Hepatocyte (in vitro differentiated cells): ENCODE data around the gene RPGRIP1. TPM values are rescaled to one million over a fixed set of nuclear protein-coding genes. Genes with fewer than 3 reads are reported as not detected.
A peak's percentile ranks its signal among the peaks of the same experiment; 100 is the strongest.

Source experiments
- DNase-seq: peaks from one replicate; pipeline ENCODE4 v3.0.0-alpha.2; 2016; ENCODE audit warnings: low spot score
- H2AFZ ChIP-seq: fragments of 200-600 bp; sonication (generic); 2 replicates; pipeline ENCODE4 v1.6.0; 2016; ENCODE audit warnings: antibody characterized with exemption, mild to moderate bottlenecking
- H3K27ac ChIP-seq: fragments of 200-600 bp; sonication (generic); 2 replicates; pipeline ENCODE4 v1.5.1; 2016; ENCODE audit warnings: mild to moderate bottlenecking
- H3K27me3 ChIP-seq: fragments of 200-600 bp; sonication (generic); 2 replicates; pipeline ENCODE4 v1.6.1; 2016
- H3K36me3 ChIP-seq: fragments of 200-600 bp; sonication (generic); replicated peaks from 2 replicates; pipeline ENCODE4 v1.5.1; 2016; ENCODE audit warnings: low read depth; ENCODE audit not compliant: insufficient read depth
- H3K4me1 ChIP-seq: fragments of 200-600 bp; sonication (generic); 2 replicates; pipeline ENCODE4 v1.5.1; 2016; ENCODE audit warnings: mild to moderate bottlenecking, moderate library complexity; ENCODE audit not compliant: insufficient read depth
- H3K4me2 ChIP-seq: fragments of 200-600 bp; sonication (generic); 2 replicates; pipeline ENCODE4 v1.6.0; 2016
- H3K4me3 ChIP-seq: fragments of 200-600 bp; sonication (generic); 2 replicates; pipeline ENCODE4 v1.5.1; 2016; ENCODE audit warnings: mild to moderate bottlenecking
- H3K79me2 ChIP-seq: fragments of 200-600 bp; sonication (generic); 2 replicates; pipeline ENCODE4 v1.6.0; 2017; ENCODE audit warnings: mild to moderate bottlenecking
- H3K9me2 ChIP-seq: fragments of 200-600 bp; sonication (generic); replicated peaks from 2 replicates; pipeline ENCODE4 v1.6.0; 2017; ENCODE audit warnings: mild to moderate bottlenecking; ENCODE audit not compliant: insufficient read depth
- H3K9me3 ChIP-seq: fragments of 200-600 bp; sonication (generic); 2 replicates; pipeline ENCODE4 v1.5.1; 2016; ENCODE audit warnings: low read depth, mild to moderate bottlenecking
- H4K20me1 ChIP-seq: fragments of 200-600 bp; sonication (generic); 2 replicates; pipeline ENCODE4 v1.6.0; 2016; ENCODE audit warnings: mild to moderate bottlenecking; ENCODE audit not compliant: insufficient read depth, poor library complexity, severe bottlenecking
- CTCF ChIP-seq: fragments of 200-600 bp; sonication (generic); IDR thresholded peaks from 2 replicates; pipeline ENCODE4 v1.5.1; 2016; ENCODE audit warnings: antibody characterized with exemption, mild to moderate bottlenecking; ENCODE audit not compliant: poor library complexity
- EZH2 ChIP-seq: fragments of 200-600 bp; sonication (generic); IDR thresholded peaks from 2 replicates; pipeline ENCODE4 v1.6.1; 2016; ENCODE audit warnings: antibody characterized with exemption, mild to moderate bottlenecking, borderline replicate concordance
- EZH2phosphoT487 ChIP-seq: fragments of 200-600 bp; sonication (generic); IDR thresholded peaks from one replicate; pipeline ENCODE4 v1.6.1; 2018; ENCODE audit warnings: antibody characterized with exemption, mild to moderate bottlenecking, low read depth, moderate library complexity; ENCODE audit not compliant: unreplicated experiment, severe bottlenecking
- WGBS: methylation state at CpG from one replicate; pipeline ENCODE4 v1.1.6; 2016; ENCODE audit warnings: low lambda C conversion rate; ENCODE audit errors: missing lambda C conversion rate; 5-methylcytosine and 5-hydroxymethylcytosine counted together
- polyA plus RNA-seq: library from polyadenylated mRNA; unstranded; fragments of >200 nt; fragmentation: Nextera tagmentation; extraction: Ambion mirVana; gene quantifications from 2 replicates; pipeline ENCODE4 v1.2.1, GENCODE V29; 2016
- total RNA-seq: library from RNA; depleted of rRNA; stranded (reverse); fragments of >200 nt; gene quantifications from 2 replicates; pipeline ENCODE4 v1.2.3, GENCODE V29; 2014

The RPGRIP1 gene
- total and polyA plus RNA-seq, 2 experiments from 2014 or later = 0.07 TPM; not detected in 1

DNA sequence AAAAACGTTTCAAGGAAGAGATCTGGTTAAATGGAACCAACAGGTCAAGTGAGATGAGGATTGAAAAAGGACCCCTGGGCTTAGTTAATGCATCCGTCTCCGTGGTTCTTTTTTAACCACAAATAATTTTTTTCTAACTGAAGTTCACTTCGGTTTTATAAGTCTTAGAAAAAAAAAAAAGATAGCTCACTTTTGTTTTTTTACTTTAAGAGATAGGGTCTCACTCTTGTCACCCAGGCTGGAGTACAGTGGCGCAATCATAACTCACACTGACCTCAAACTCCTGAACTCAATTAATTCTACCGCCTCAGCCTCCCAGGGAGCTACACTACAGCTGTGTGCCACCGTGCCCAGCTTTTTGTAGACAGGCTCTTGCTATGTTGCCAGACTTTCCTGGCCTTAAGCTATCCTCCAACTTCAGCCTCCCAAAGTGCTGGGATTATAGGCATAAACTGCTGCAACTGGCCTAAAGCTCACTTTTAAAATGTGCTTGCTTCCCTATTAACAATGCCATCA, 22.4 kb upstream of the RPGRIP1 start:
- Histone ChIP-seq H3K4me2 (peak overlapping the region; percentile 44), H3K4me1 (peaks cover 29% of the 10 kb centered on the region), H3K9me2 (no peaks in the 10 kb centered on the region), H3K27ac (peak overlapping the region; percentile 5), H3K27me3 (no peaks in the 10 kb centered on the region), H3K79me2 (peaks cover 100% of the 10 kb centered on the region), H2AFZ (no peak overlapping the region), H3K4me3 (no peak overlapping the region), H3K9me3 (no peaks in the 10 kb centered on the region), H4K20me1 (peaks cover 100% of the 10 kb centered on the region), H3K36me3 (peaks cover 5% of the 10 kb centered on the region)
- 66% methylated on average over 7 of the region's 7 CpGs for WGBS
- no peak for DNase-seq
- TF ChIP-seq EZH2 (no peak), CTCF (no peak), EZH2phosphoT487 (no peak)

DNA sequence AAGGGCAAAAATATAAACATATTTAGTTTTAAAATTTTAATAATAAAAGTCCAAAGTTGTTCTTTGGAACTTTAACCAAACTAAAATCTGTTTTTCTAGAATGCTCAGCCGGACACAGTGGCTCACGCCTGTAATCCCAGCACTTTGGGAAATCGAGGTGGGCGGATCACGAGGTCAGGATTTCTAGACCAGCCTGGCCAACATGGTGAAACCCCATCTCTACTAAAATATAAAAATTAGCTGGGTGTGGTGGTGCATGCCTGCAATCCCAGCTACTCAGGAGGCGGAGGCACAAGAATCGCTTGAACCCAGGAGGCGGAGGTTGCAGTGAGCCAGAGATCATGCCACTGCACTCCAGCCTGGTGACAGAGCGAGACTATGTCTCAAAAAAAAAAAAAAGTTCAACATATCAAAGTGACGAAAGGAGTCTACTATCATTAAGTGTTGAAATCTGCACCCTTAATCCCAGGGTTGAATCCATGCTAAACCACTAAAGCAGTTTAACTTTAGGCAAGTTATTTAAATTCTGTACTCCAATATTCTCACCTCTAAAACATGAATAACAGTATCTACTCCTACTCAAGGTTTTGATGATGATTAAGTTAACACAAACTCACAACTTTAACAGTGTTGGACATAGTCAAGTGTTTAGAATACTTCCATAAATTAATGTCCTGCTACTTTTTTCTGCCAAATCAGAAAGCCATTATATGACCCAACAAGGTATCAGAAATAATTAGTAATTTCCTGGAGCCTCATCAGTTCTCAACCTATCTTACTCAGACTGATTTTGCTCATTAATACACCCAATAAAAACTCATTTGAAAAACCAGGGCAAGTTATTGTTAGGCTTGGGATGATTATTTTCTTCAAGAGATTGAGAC, 21.6 kb upstream of the RPGRIP1 start:
- no peak overlapping the region for H2AFZ ChIP-seq
- TF ChIP-seq EZH2 (no peak), CTCF (no peak), EZH2phosphoT487 (no peak)
- no peak overlapping the region for H3K4me3 ChIP-seq
- no peaks in the 10 kb centered on the region for H3K27me3 ChIP-seq
- peaks cover 100% of the 10 kb centered on the region for H4K20me1 ChIP-seq
- H3K36me3 ChIP-seq = peaks cover 10% of the 10 kb centered on the region
- no peaks in the 10 kb centered on the region for H3K9me2 ChIP-seq
- peak overlapping the region; percentile 44 for H3K4me2 ChIP-seq
- peak overlapping the region; percentile 4 for H3K27ac ChIP-seq
- peaks cover 36% of the 10 kb centered on the region for H3K4me1 ChIP-seq
- H3K79me2 ChIP-seq = peaks cover 100% of the 10 kb centered on the region
- no peaks in the 10 kb centered on the region for H3K9me3 ChIP-seq
- 93% methylated on average over 10 of the region's 10 CpGs for WGBS
- DNase-seq = no peak

- H3K4me1 ChIP-seq = peaks cover 43% of the 10 kb centered on the region
- H4K20me1 ChIP-seq = peaks cover 100% of the 10 kb centered on the region
- peaks cover 10% of the 10 kb centered on the region for H3K36me3 ChIP-seq
- 93% methylated on average over 5 of the region's 5 CpGs for WGBS
- no peak overlapping the region for H3K4me3 ChIP-seq
- H3K27ac ChIP-seq = peak overlapping the region; percentile 4
- H3K79me2 ChIP-seq = peaks cover 100% of the 10 kb centered on the region
- H3K9me2 ChIP-seq = no peaks in the 10 kb centered on the region
- H3K9me3 ChIP-seq = no peaks in the 10 kb centered on the region
- no peak for DNase-seq
- H3K27me3 ChIP-seq = no peaks in the 10 kb centered on the region
- no peak for TF ChIP-seq CTCF
- no peak for TF ChIP-seq EZH2
- no peak for TF ChIP-seq EZH2phosphoT487
- H3K4me2 ChIP-seq = peak overlapping the region; percentile 42
- no peak overlapping the region for H2AFZ ChIP-seq
Observed at GRCh38 chr14:21258889-21259787, 20.7 kb upstream of the RPGRIP1 start.
